A549 (cell line): Measurements from ENCODE around the gene CXADR. TPM values are rescaled to one million over a fixed set of nuclear protein-coding genes. Genes with fewer than 3 reads are reported as not detected.

Experiments
- ATAC-seq, 2 experiments: fragments of 200-7000 bp in 1 of 2; fragments of >200 bp in 1 of 2; cut with Nextera tagmentation in 1 of 2; cut with Tn5 transposase in 1 of 2; 3 replicates each; pipeline versions ENCODE4 v1.8.0 to v1.9.1; 2018 to 2020; ENCODE audit warnings: mild to moderate bottlenecking in 1 of 2, moderate library complexity in 1 of 2
- CTCF ChIA-PET: fragments of 300-600 bp; sonication (Branson Sonifier 250); formaldehyde crosslinking; extraction: SDS; loops from one replicate; lab custom pipeline; 2021; ENCODE audit warnings: antibody characterized with exemption, inconsistent platforms; lab: Yijun Ruan, JAX
- POLR2A ChIA-PET: fragments of 350-600 bp; formaldehyde crosslinking; extraction: SDS; loops from one replicate; lab custom pipeline; 2021; ENCODE audit warnings: antibody characterized with exemption, inconsistent platforms; lab: Yijun Ruan, JAX
- DNase-seq, 2 experiments: peaks; one replicate each; pipeline versions ENCODE4 v3.0.0 to v3.0.0-alpha.2; 2011 to 2016; ENCODE audit warnings: low read depth in 1 of 2, low spot score in 1 of 2
- FAIRE-seq: peaks from 2 replicates; lab custom pipeline; 2011; peaks lifted over from hg19 to GRCh38; lab: Jason Lieb, UNC
- H3K27ac ChIP-seq, 2 experiments: fragments of >200 bp; sonication (Bioruptor Twin); formaldehyde crosslinking; 3 replicates each; pipeline ENCODE4 v1.5.1; 2016 to 2017
- H3K4me1 ChIP-seq: fragments of >200 bp; sonication (Bioruptor Twin); formaldehyde crosslinking; 3 replicates; pipeline ENCODE4 v1.6.1; 2016
- H3K4me2 ChIP-seq: fragments of >200 bp; sonication (Bioruptor Twin); formaldehyde crosslinking; 3 replicates; pipeline ENCODE4 v1.6.1; 2016
- H3K4me3 ChIP-seq: fragments of >200 bp; sonication (Bioruptor Twin); formaldehyde crosslinking; 3 replicates; pipeline ENCODE4 v1.5.1; 2016
- H3K9me3 ChIP-seq: fragments of >200 bp; sonication (Bioruptor Twin); formaldehyde crosslinking; 3 replicates; pipeline ENCODE4 v1.6.1; 2016
- ATOH8 ChIP-seq: fragments of 250-450 bp; sonication (Bioruptor Pico); IDR thresholded peaks from 2 replicates; pipeline ENCODE4 v1.5.0; 2020; ENCODE audit warnings: low read depth, mild to moderate bottlenecking, moderate library complexity
- CEBPB ChIP-seq, 2 experiments: fragments of >200 bp in 1 of 2; sonication (Bioruptor Twin) in 1 of 2; formaldehyde crosslinking in 1 of 2; IDR thresholded peaks; 2 replicates each; pipeline ENCODE4 v1.6.1; 2012 to 2016
- CHD4 ChIP-seq: fragments of 200-600 bp; sonication (generic); IDR thresholded peaks from 2 replicates; pipeline ENCODE4 v1.6.1; 2016; ENCODE audit warnings: antibody characterized with exemption, mild to moderate bottlenecking, borderline replicate concordance
- EHF ChIP-seq: fragments of 250-450 bp; sonication (Bioruptor Pico); IDR thresholded peaks from 2 replicates; pipeline ENCODE4 v1.5.0; 2020; ENCODE audit warnings: mild to moderate bottlenecking
- ELK1 ChIP-seq: fragments of 150-350 bp; IDR thresholded peaks from 2 replicates; pipeline ENCODE4 v1.6.1; 2014; ENCODE audit warnings: low read depth, mild to moderate bottlenecking, low read length
- ESRRA ChIP-seq: fragments of 150-350 bp; IDR thresholded peaks from 2 replicates; pipeline ENCODE4 v1.6.1; 2014; ENCODE audit warnings: mild to moderate bottlenecking, low read length, borderline replicate concordance
- HMGXB4 ChIP-seq: fragments of 250-450 bp; sonication (Bioruptor Pico); IDR thresholded peaks from 2 replicates; pipeline ENCODE4 v1.5.0; 2021; ENCODE audit warnings: mild to moderate bottlenecking, moderate library complexity, borderline replicate concordance
- JUNB ChIP-seq: fragments of >200 bp; sonication (Bioruptor Twin); formaldehyde crosslinking; IDR thresholded peaks from 2 replicates; pipeline ENCODE4 v1.6.1; 2016
- KDM5A ChIP-seq: fragments of 200-600 bp; sonication (generic); IDR thresholded peaks from 2 replicates; pipeline ENCODE4 v1.6.1; 2016; ENCODE audit warnings: antibody characterized with exemption, mild to moderate bottlenecking
- MAX ChIP-seq: IDR thresholded peaks from 2 replicates; pipeline ENCODE4 v1.6.1; 2012
- NR3C1 ChIP-seq: fragments of >200 bp; sonication (Bioruptor Twin); formaldehyde crosslinking; IDR thresholded peaks from 3 replicates; pipeline ENCODE4 v1.6.1; 2017
- RCOR1 ChIP-seq: fragments of 150-350 bp; IDR thresholded peaks from 2 replicates; pipeline ENCODE4 v1.6.1; 2014; ENCODE audit warnings: antibody characterized with exemption, low read length, low read depth
- SREBF2 ChIP-seq: fragments of 450-650 bp; IDR thresholded peaks from 2 replicates; pipeline ENCODE4 v1.6.1; 2014; ENCODE audit warnings: mild to moderate bottlenecking, moderate library complexity
- ZC3H11A ChIP-seq: fragments of 450-650 bp; IDR thresholded peaks from 2 replicates; pipeline ENCODE4 v1.6.1; 2014; ENCODE audit warnings: antibody characterized with exemption, mild to moderate bottlenecking
- ZFP36 ChIP-seq: fragments of 450-650 bp; IDR thresholded peaks from 2 replicates; pipeline ENCODE4 v1.6.1; 2014; ENCODE audit warnings: borderline replicate concordance; ENCODE audit not compliant: partially characterized antibody
- ZNF302 ChIP-seq: fragments of 250-450 bp; sonication (Bioruptor Pico); IDR thresholded peaks from 2 replicates; pipeline ENCODE4 v1.9.0; 2021; ENCODE audit warnings: inconsistent platforms, mild to moderate bottlenecking, moderate library complexity
- WGBS: methylation state at CpG from one replicate; pipeline ENCODE4 v1.1.6; 2017; ENCODE audit errors: missing lambda C conversion rate; 5-methylcytosine and 5-hydroxymethylcytosine counted together
- polyA plus RNA-seq, 4 experiments: library from polyadenylated mRNA; depleted of rRNA in 3 of 4; stranded (reverse); fragments of >200 nt; fragmentation: RNase III in 1 of 4; extraction: RNeasy Plus Mini Kit Qiagen cat#74134 plus additional on column Dnase treatment in 1 of 4; gene quantifications; 2 replicates in 3 of 4; 3 replicates in 1 of 4; pipeline ENCODE4 v1.2.3, GENCODE V29; 2011 to 2017
- TF ChIP-seq, protein P1 (sequence below): fragments of 450-650 bp; IDR thresholded peaks from 2 replicates; pipeline ENCODE4 v1.6.1; 2014; ENCODE audit warnings: antibody characterized with exemption
- TF ChIP-seq, protein P2 (sequence below): fragments of >200 bp; sonication (Bioruptor Twin); formaldehyde crosslinking; IDR thresholded peaks from 2 replicates; pipeline ENCODE4 v1.6.1; 2016
- TF ChIP-seq, protein P3 (sequence below): fragments of >200 bp; sonication (Bioruptor Twin); formaldehyde crosslinking; IDR thresholded peaks from 3 replicates; pipeline ENCODE4 v1.5.1; 2016

The CXADR gene
- polyA plus RNA-seq, 2 of the 4 experiments (the other 2 are of a cell fraction) = 7.7 to 21.7 TPM

DNA sequence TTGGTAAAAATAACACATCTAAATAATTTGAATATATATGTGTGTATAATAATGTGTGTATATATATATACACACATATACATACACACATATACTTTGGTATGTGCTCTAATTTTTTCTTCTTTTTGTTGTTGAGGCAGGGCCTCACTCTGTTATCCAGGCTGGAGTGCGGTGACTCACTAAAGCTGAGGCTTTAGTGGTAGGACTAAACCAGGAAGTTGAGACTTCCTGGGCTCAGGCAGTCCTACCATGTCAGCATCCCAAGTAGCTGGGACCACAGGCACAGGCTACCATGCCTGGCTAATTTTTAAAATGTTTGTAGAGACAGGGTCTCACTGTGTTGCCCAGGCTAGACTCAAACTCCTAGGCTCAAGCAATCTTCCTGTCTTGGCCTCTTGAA, 46.7 kb upstream of the CXADR start:
- TF ChIP-seq HMGXB4 (no peak), CEBPB (IDR thresholded peaks at IDR 0.05) (no peak), KDM5A (no peak), NR3C1 (no peak), JUNB (no peak)
- TF ChIP-seq, all 56 proteins: peak for 0
- CTCF ChIA-PET = no interaction called here
- peak; percentile 46 to 58; a peak in 3 of 6 replicates for ATAC-seq
- H3K9me3 ChIP-seq = no peaks in the 10 kb centered on the region
- peak overlapping the region; percentile 30 to 39; a peak in 3 of 6 replicates for H3K27ac ChIP-seq
- peaks cover 34% of the 10 kb centered on the region for H3K4me1 ChIP-seq
- peak in 1 of 2 experiments; percentile 28 for DNase-seq
- no peak overlapping the region for H3K4me2 ChIP-seq
- no peak for FAIRE-seq
- H3K4me3 ChIP-seq = no peak overlapping the region
- WGBS = 72% methylated on average over 1 of the region's 1 CpG
- POLR2A ChIA-PET = no interaction called here

GRCh38 chr21:17467392-17467791, 45.5 kb upstream of the CXADR start:
- Histone ChIP-seq H3K9me3 (no peaks in the 10 kb centered on the region), H3K4me3 (no peak overlapping the region), H3K4me1 (peaks cover 23% of the 10 kb centered on the region; the same call in 2 of the 3 replicates), H3K27ac (peak overlapping the region in 1 of 2 experiments; percentile 58; a peak in 3 of 6 replicates), H3K4me2 (peak overlapping the region; percentile 76)
- ATAC-seq = no peak
- 16% methylated on average over 4 of the region's 4 CpGs for WGBS
- no peak for TF ChIP-seq KDM5A
- TF ChIP-seq, protein P1, sequence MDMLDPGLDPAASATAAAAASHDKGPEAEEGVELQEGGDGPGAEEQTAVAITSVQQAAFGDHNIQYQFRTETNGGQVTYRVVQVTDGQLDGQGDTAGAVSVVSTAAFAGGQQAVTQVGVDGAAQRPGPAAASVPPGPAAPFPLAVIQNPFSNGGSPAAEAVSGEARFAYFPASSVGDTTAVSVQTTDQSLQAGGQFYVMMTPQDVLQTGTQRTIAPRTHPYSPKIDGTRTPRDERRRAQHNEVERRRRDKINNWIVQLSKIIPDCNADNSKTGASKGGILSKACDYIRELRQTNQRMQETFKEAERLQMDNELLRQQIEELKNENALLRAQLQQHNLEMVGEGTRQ = peak; percentile 22; the same call in 1 of the 2 replicates
- TF ChIP-seq, protein P2, sequence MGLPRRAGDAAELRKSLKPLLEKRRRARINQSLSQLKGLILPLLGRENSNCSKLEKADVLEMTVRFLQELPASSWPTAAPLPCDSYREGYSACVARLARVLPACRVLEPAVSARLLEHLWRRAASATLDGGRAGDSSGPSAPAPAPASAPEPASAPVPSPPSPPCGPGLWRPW = no peak
- DNase-seq = peak in 1 of 2 experiments; percentile 19
- ChIA-PET POLR2A (no interaction called here), CTCF (interaction anchor here (0.6 kb wide), 1 partner anchor 20 kb away, joined by 3 read pairs; no protein-coding TSS in a partner anchor)
- FAIRE-seq = no peak

- peaks cover 20% of the 10 kb centered on the region; the same call in 2 of the 3 replicates for H3K4me1 ChIP-seq
- CTCF ChIA-PET = interaction anchor here (0.6 kb wide), 1 partner anchor 19 kb away, joined by 3 read pairs; no protein-coding TSS in a partner anchor
- H3K4me2 ChIP-seq = peak overlapping the region; percentile 76
- ATAC-seq = no peak
- peak overlapping the region in 1 of 2 experiments; percentile 58; a peak in 2 of 6 replicates for H3K27ac ChIP-seq
- no peak for DNase-seq
- POLR2A ChIA-PET = no interaction called here
- no peak overlapping the region for H3K4me3 ChIP-seq
- TF ChIP-seq HMGXB4 = no peak
- no peak for TF ChIP-seq ZNF302 (CRISPR knock-in tag)
- 33% methylated on average over 3 of the region's 3 CpGs for WGBS
- H3K9me3 ChIP-seq = no peaks in the 10 kb centered on the region
- FAIRE-seq = no peak
These were observed 45.0 kb upstream of the CXADR start for GRCh38 chr21:17467829-17468228.

DNA sequence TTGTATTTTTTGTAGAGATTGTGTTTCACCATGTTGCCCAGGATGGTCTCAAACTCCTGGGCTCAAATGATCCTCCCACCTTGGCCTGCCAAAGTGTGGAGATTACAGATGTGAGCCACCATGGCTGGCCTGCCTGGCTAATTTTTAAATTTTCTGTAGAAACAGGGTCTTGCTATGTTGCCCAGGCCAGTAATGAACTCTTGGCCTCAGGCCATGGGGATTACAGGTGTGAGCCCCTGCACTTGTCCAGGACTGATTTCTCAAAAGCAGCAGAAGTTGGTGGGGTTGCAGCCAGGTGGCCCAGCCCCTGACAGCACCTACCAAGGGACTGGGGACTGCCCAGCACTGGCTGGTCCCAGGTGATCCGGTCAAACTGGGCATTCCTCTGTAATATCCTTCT, 44.1 kb upstream of the CXADR start:
- H3K4me1 ChIP-seq = peaks cover 11% of the 10 kb centered on the region; the same call in 2 of the 3 replicates
- no peak overlapping the region for H3K4me2 ChIP-seq
- WGBS = 100% methylated on average over 1 of the region's 1 CpG
- no peak for DNase-seq
- H3K4me3 ChIP-seq = no peak overlapping the region
- ChIA-PET POLR2A (no interaction called here), CTCF (no interaction called here)
- no peak overlapping the region for H3K27ac ChIP-seq
- no peak for FAIRE-seq
- ATAC-seq = no peak
- no peaks in the 10 kb centered on the region for H3K9me3 ChIP-seq
- TF ChIP-seq ESRRA = no peak
- TF ChIP-seq RCOR1 = no peak
- TF ChIP-seq ZFP36 = no peak
- TF ChIP-seq SREBF2 = no peak
- TF ChIP-seq EHF = no peak
- TF ChIP-seq, protein P3, sequence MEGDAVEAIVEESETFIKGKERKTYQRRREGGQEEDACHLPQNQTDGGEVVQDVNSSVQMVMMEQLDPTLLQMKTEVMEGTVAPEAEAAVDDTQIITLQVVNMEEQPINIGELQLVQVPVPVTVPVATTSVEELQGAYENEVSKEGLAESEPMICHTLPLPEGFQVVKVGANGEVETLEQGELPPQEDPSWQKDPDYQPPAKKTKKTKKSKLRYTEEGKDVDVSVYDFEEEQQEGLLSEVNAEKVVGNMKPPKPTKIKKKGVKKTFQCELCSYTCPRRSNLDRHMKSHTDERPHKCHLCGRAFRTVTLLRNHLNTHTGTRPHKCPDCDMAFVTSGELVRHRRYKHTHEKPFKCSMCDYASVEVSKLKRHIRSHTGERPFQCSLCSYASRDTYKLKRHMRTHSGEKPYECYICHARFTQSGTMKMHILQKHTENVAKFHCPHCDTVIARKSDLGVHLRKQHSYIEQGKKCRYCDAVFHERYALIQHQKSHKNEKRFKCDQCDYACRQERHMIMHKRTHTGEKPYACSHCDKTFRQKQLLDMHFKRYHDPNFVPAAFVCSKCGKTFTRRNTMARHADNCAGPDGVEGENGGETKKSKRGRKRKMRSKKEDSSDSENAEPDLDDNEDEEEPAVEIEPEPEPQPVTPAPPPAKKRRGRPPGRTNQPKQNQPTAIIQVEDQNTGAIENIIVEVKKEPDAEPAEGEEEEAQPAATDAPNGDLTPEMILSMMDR = no peak
- no peak for TF ChIP-seq ELK1
- TF ChIP-seq ATOH8 = no peak
- no peak for TF ChIP-seq CEBPB (IDR thresholded peaks at IDR 0.05)
- TF ChIP-seq MAX = no peak
- no peak for TF ChIP-seq ZC3H11A
- TF ChIP-seq CHD4 = no peak
- TF ChIP-seq ZNF302 (CRISPR knock-in tag) = no peak
